ENCODE data around the gene PAK5.

Gene PAK5

GRCh38 chr20:9492067-9492466 is 346.8 kb downstream of the PAK5 start:
- Histone ChIP-seq H3K36me3 (no peaks in the 10 kb centered on the region), H3K4me3 (no peak overlapping the region), H3K4me1 (peaks cover 0 to 19% (median 7%) of the 10 kb centered on the region in 4 donors), H3K9me3 (no peaks in the 10 kb centered on the region), H3K27ac (no peak overlapping the region), H3K27me3 (no peaks in the 10 kb centered on the region)
- TF ChIP-seq CTCF (IDR thresholded peaks at IDR 0.05): no peak
- intact Hi-C loops (cut with DNase I; ENCODE audit: low total_unique reads): no loop called here
- no peak for DNase-seq

- no peak for DNase-seq
- H3K9me3 ChIP-seq: no peaks in the 10 kb centered on the region
- intact Hi-C loops (cut with DNase I; ENCODE audit: low total_unique reads): no loop called here
- H3K36me3 ChIP-seq: no peaks in the 10 kb centered on the region
- no peaks in the 10 kb centered on the region for H3K27me3 ChIP-seq
- no peak overlapping the region for H3K4me3 ChIP-seq
- TF ChIP-seq CTCF (IDR thresholded peaks at IDR 0.05): no peak
- no peak overlapping the region for H3K27ac ChIP-seq
- peaks cover 0 to 19% (median 7%) of the 10 kb centered on the region in 4 donors for H3K4me1 ChIP-seq
These were observed 347.6 kb downstream of the PAK5 start for GRCh38 chr20:9491324-9491723.

GRCh38 chr20:9490631-9491030 is 348.2 kb downstream of the PAK5 start:
- Histone ChIP-seq H3K27ac (no peak overlapping the region), H3K27me3 (no peaks in the 10 kb centered on the region), H3K4me1 (peaks cover 0 to 19% (median 7%) of the 10 kb centered on the region in 4 donors), H3K9me3 (no peaks in the 10 kb centered on the region), H3K4me3 (no peak overlapping the region), H3K36me3 (no peaks in the 10 kb centered on the region)
- intact Hi-C loops (cut with DNase I; ENCODE audit: low total_unique reads): no loop called here
- TF ChIP-seq CTCF (IDR thresholded peaks at IDR 0.05): no peak
- no peak for DNase-seq

GRCh38 chr20:9490161-9490560 is 348.7 kb downstream of the PAK5 start:
- intact Hi-C loops (cut with DNase I; ENCODE audit: low total_unique reads): no loop called here
- Histone ChIP-seq H3K4me3 (no peak overlapping the region), H3K27me3 (no peaks in the 10 kb centered on the region), H3K4me1 (peaks cover 0 to 19% (median 7%) of the 10 kb centered on the region in 4 donors), H3K27ac (no peak overlapping the region), H3K9me3 (no peaks in the 10 kb centered on the region), H3K36me3 (no peaks in the 10 kb centered on the region)
- no peak for TF ChIP-seq CTCF (IDR thresholded peaks at IDR 0.05)
- DNase-seq: no peak

- intact Hi-C loops (cut with DNase I; ENCODE audit: low total_unique reads): no loop called here
- Histone ChIP-seq H3K36me3 (no peaks in the 10 kb centered on the region), H3K27me3 (no peaks in the 10 kb centered on the region), H3K4me3 (no peak overlapping the region), H3K27ac (no peak overlapping the region), H3K9me3 (no peaks in the 10 kb centered on the region), H3K4me1 (peaks cover 0 to 15% (median 7%) of the 10 kb centered on the region in 4 donors)
- no peak for TF ChIP-seq CTCF (IDR thresholded peaks at IDR 0.05)
- DNase-seq: no peak
These were observed 350.8 kb downstream of the PAK5 start for GRCh38 chr20:9488063-9488462.

Measured in tibial artery (tissue), 4 donors.